H1 (cell line): ENCODE results near the gene CNNM3. TPM values are rescaled to one million over a fixed set of nuclear protein-coding genes. Genes with fewer than 3 reads are reported as not detected.

Source experiments
- CTCF ChIA-PET: fragments of 300-600 bp; sonication (Branson Sonifier 250); formaldehyde crosslinking; loops from one replicate; lab custom pipeline; 2021; ENCODE audit not compliant: partially characterized antibody; lab: Charles Lee
- POLR2A ChIA-PET: fragments of 300-600 bp; sonication (Branson Sonifier 250); formaldehyde crosslinking; loops from one replicate; lab custom pipeline; 2021; ENCODE audit warnings: inconsistent platforms; ENCODE audit not compliant: partially characterized antibody; lab: Charles Lee
- DNase-seq, 2 experiments: peaks; one replicate each; pipeline versions ENCODE4 v3.0.0 to v3.0.0-alpha.2; 2010 to 2022; ENCODE audit warnings: low spot score in 2 of 2, low read depth in 1 of 2, mixed read lengths in 1 of 2
- FAIRE-seq: peaks from 2 replicates; lab custom pipeline; 2011; peaks lifted over from hg19 to GRCh38; lab: Jason Lieb, UNC
- H2AFZ ChIP-seq: 2 replicates; pipeline ENCODE4 v1.8.1; 2012; ENCODE audit warnings: low read length, inconsistent platforms
- H2AK5ac ChIP-seq: 2 replicates; pipeline ENCODE4 v1.6.1; 2013; ENCODE audit warnings: low read depth, low read length
- H2BK120ac ChIP-seq: replicated peaks from 2 replicates; pipeline ENCODE3; 2013; ENCODE audit warnings: low read depth, low read length, inconsistent platforms
- H2BK12ac ChIP-seq: 2 replicates; pipeline ENCODE4 v1.6.1; 2013; ENCODE audit warnings: low read depth, low read length
- H2BK15ac ChIP-seq: 2 replicates; pipeline ENCODE4 v1.6.1; 2013; ENCODE audit warnings: low read length
- H2BK20ac ChIP-seq: 2 replicates; pipeline ENCODE4 v1.6.1; 2013; ENCODE audit warnings: low read length
- H2BK5ac ChIP-seq: 2 replicates; pipeline ENCODE4 v1.6.1; 2013; ENCODE audit warnings: low read depth, low read length
- H3K14ac ChIP-seq: 2 replicates; pipeline ENCODE4 v1.6.1; 2013; ENCODE audit warnings: inconsistent platforms; ENCODE audit not compliant: insufficient read length
- H3K18ac ChIP-seq: 2 replicates; pipeline ENCODE4 v1.6.1; 2013; ENCODE audit warnings: low read length; ENCODE audit errors: extremely low read depth
- H3K23ac ChIP-seq: 2 replicates; pipeline ENCODE4 v1.6.1; 2013; ENCODE audit warnings: inconsistent platforms; ENCODE audit not compliant: insufficient read length
- H3K23me2 ChIP-seq: 2 replicates; pipeline ENCODE4 v1.6.1; 2013; ENCODE audit warnings: low read depth, low read length
- H3K27ac ChIP-seq: 2 replicates; pipeline ENCODE4 v1.6.1; 2011; ENCODE audit warnings: low read depth, low read length, inconsistent platforms
- H3K27me3 ChIP-seq, 4 experiments: replicated peaks in 1 of 4; 1 replicate in 1 of 4; 2 replicates in 3 of 4; pipeline versions ENCODE4 v1.6.1 to v1.8.1; 2011 to 2013; ENCODE audit warnings: low read length in 3 of 4, mild to moderate bottlenecking in 3 of 4, inconsistent platforms in 2 of 4, mixed read lengths in 2 of 4, moderate library complexity in 1 of 4; ENCODE audit not compliant: control insufficient read depth in 3 of 4, insufficient read depth in 3 of 4; ENCODE audit errors: extremely low read depth in 1 of 4
- H3K36me3 ChIP-seq, 4 experiments: 2 replicates each; pipeline versions ENCODE4 v1.6.1 to v1.8.1; 2011 to 2013; ENCODE audit warnings: mild to moderate bottlenecking in 4 of 4, low read length in 3 of 4, moderate library complexity in 2 of 4, control low read depth in 1 of 4, inconsistent platforms in 1 of 4; ENCODE audit not compliant: insufficient read depth in 4 of 4, control insufficient read depth in 2 of 4
- H3K4ac ChIP-seq: replicated peaks from 2 replicates; pipeline ENCODE3; 2013; ENCODE audit warnings: low read length, low read depth, mixed read lengths, inconsistent platforms; ENCODE audit not compliant: insufficient read length
- H3K4me1 ChIP-seq, 4 experiments: replicated peaks in 1 of 4; 1 replicate in 1 of 4; 2 replicates in 3 of 4; pipeline versions ENCODE4 v1.6.1 to v1.8.1; 2011 to 2013; ENCODE audit warnings: low read length in 3 of 4, inconsistent platforms in 2 of 4, mixed read lengths in 1 of 4; ENCODE audit not compliant: insufficient read depth in 4 of 4, control insufficient read depth in 3 of 4
- H3K4me2 ChIP-seq, 2 experiments: 2 replicates each; pipeline versions ENCODE4 v1.6.1 to v1.8.1; 2011 to 2013; ENCODE audit warnings: low read depth in 2 of 2, low read length in 2 of 2, control low read depth in 1 of 2, inconsistent platforms in 1 of 2, mild to moderate bottlenecking in 1 of 2; ENCODE audit not compliant: insufficient read depth in 1 of 2
- H3K4me3 ChIP-seq, 4 experiments: fragments of 200-600, 300-600 bp in 1 of 4; sonication (generic), shearing (Covaris generic), sonication (Bioruptor Twin) in 1 of 4; 2 replicates each; pipeline versions ENCODE4 v1.5.1 to v1.8.1; 2011 to 2016; ENCODE audit warnings: low read length in 4 of 4, low read depth in 3 of 4, control low read depth in 2 of 4, inconsistent platforms in 2 of 4, mild to moderate bottlenecking in 2 of 4, mixed read lengths in 1 of 4, moderate library complexity in 1 of 4; ENCODE audit not compliant: insufficient read depth in 2 of 4; ENCODE audit errors: extremely low read depth in 1 of 4
- H3K56ac ChIP-seq: replicated peaks from 2 replicates; pipeline ENCODE3; 2013; ENCODE audit warnings: low read depth, mild to moderate bottlenecking, mixed read lengths, low read length, inconsistent platforms; ENCODE audit not compliant: insufficient read length
- H3K79me1 ChIP-seq: 2 replicates; pipeline ENCODE4 v1.6.1; 2013; ENCODE audit warnings: low read depth, low read length, control low read depth
- H3K79me2 ChIP-seq, 2 experiments: 2 replicates each; pipeline versions ENCODE4 v1.6.1 to v1.8.1; 2012 to 2013; ENCODE audit warnings: low read length in 2 of 2, mild to moderate bottlenecking in 2 of 2, inconsistent platforms in 1 of 2; ENCODE audit not compliant: insufficient read depth in 2 of 2, control insufficient read depth in 1 of 2
- H3K9ac ChIP-seq, 4 experiments: replicated peaks in 1 of 4; 1 replicate in 1 of 4; 2 replicates in 3 of 4; pipeline versions ENCODE4 v1.6.1 to v1.8.1; 2011 to 2013; ENCODE audit warnings: low read depth in 3 of 4, low read length in 3 of 4, control low read depth in 2 of 4, mild to moderate bottlenecking in 2 of 4, moderate library complexity in 2 of 4, inconsistent platforms in 1 of 4; ENCODE audit errors: extremely low read depth in 1 of 4
- H3K9me3 ChIP-seq, 2 experiments: 2 replicates each; pipeline versions ENCODE4 v1.6.1 to v1.8.1; 2012 to 2013; ENCODE audit warnings: mild to moderate bottlenecking in 2 of 2, moderate library complexity in 2 of 2, control low read depth in 1 of 2, inconsistent platforms in 1 of 2, low read depth in 1 of 2, low read length in 1 of 2, mixed read lengths in 1 of 2; ENCODE audit not compliant: insufficient read depth in 2 of 2
- H4K20me1 ChIP-seq, 2 experiments: replicated peaks in 1 of 2; 2 replicates each; pipeline versions ENCODE3 to v1.8.1; 2011 to 2013; ENCODE audit warnings: inconsistent platforms in 2 of 2, low read length in 2 of 2, mild to moderate bottlenecking in 1 of 2; ENCODE audit not compliant: insufficient read depth in 2 of 2, control insufficient read depth in 1 of 2
- H4K5ac ChIP-seq: 2 replicates; pipeline ENCODE4 v1.6.1; 2013; ENCODE audit warnings: low read length, low read depth, mixed read lengths, inconsistent platforms; ENCODE audit not compliant: insufficient read length
- H4K8ac ChIP-seq: 2 replicates; pipeline ENCODE4 v1.8.0; 2013; ENCODE audit warnings: mild to moderate bottlenecking, moderate library complexity, low read length, inconsistent platforms; ENCODE audit not compliant: insufficient read depth; ENCODE audit errors: extremely low read depth
- H4K91ac ChIP-seq: replicated peaks from 2 replicates; pipeline ENCODE3; 2013; ENCODE audit warnings: low read length, mixed read lengths, inconsistent platforms; ENCODE audit not compliant: insufficient read length
- ASH2L ChIP-seq: fragments of 200-600, 300-600 bp; sonication (generic); IDR thresholded peaks from one replicate; pipeline ENCODE4 v1.7.1; 2017; ENCODE audit warnings: low read length
- BCL11A ChIP-seq, 2 experiments: IDR thresholded peaks; one replicate each; pipeline ENCODE4 v1.6.1; 2011; ENCODE audit warnings: low read depth in 2 of 2, low read length in 2 of 2, mild to moderate bottlenecking in 2 of 2
- CBX5 ChIP-seq: fragments of 300-800, 300-1000 bp; sonication (generic); IDR thresholded peaks from 2 replicates; pipeline ENCODE4 v1.7.1; 2016; ENCODE audit warnings: antibody characterized with exemption, low read length, low read depth
- CHD1 ChIP-seq: IDR thresholded peaks from 2 replicates; pipeline ENCODE4 v1.6.1; 2012; ENCODE audit warnings: low read depth, low read length, improper control_type of control experiment
- CHD2 ChIP-seq: IDR thresholded peaks from 2 replicates; pipeline ENCODE4 v1.6.1; 2012; ENCODE audit warnings: low read length, improper control_type of control experiment
- EP300 ChIP-seq, 2 experiments: IDR thresholded peaks; 1 replicate in 1 of 2; 2 replicates in 1 of 2; pipeline ENCODE4 v1.6.1; 2011 to 2012; ENCODE audit warnings: low read depth in 2 of 2, low read length in 2 of 2, mild to moderate bottlenecking in 2 of 2, borderline replicate concordance in 1 of 2, inconsistent platforms in 1 of 2, moderate library complexity in 1 of 2
- GTF2F1 ChIP-seq: IDR thresholded peaks from 2 replicates; pipeline ENCODE4 v1.6.1; 2012; ENCODE audit warnings: low read depth, low read length, improper control_type of control experiment, borderline replicate concordance
- JUND ChIP-seq: IDR thresholded peaks from 2 replicates; pipeline ENCODE4 v1.6.1; 2011; ENCODE audit warnings: mild to moderate bottlenecking, improper control_type of control experiment, low read length
- RAD21 ChIP-seq, 2 experiments: IDR thresholded peaks in 1 of 2; conservative IDR thresholded peaks in 1 of 2; 2 replicates each; pipeline ENCODE4 v1.6.1; 2011; ENCODE audit warnings: low read depth in 2 of 2, low read length in 2 of 2, improper control_type of control experiment in 1 of 2, inconsistent platforms in 1 of 2, mild to moderate bottlenecking in 1 of 2, moderate library complexity in 1 of 2
- RBBP5 ChIP-seq: IDR thresholded peaks from 2 replicates; pipeline ENCODE4 v1.7.1; 2012; ENCODE audit warnings: low read depth, mild to moderate bottlenecking, inconsistent platforms, low read length, moderate library complexity, borderline replicate concordance
- SIX5 ChIP-seq: IDR thresholded peaks from 2 replicates; pipeline ENCODE4 v1.6.1; 2011; ENCODE audit warnings: mild to moderate bottlenecking, low read depth, low read length
- SP4 ChIP-seq: IDR thresholded peaks from 2 replicates; pipeline ENCODE4 v1.6.1; 2012; ENCODE audit warnings: low read length, inconsistent platforms
- TBP ChIP-seq: IDR thresholded peaks from 2 replicates; pipeline ENCODE4 v1.6.1; 2011; ENCODE audit warnings: low read depth, low read length, improper control_type of control experiment
- TCF12 ChIP-seq: IDR thresholded peaks from 2 replicates; pipeline ENCODE4 v1.6.1; 2011; ENCODE audit warnings: low read depth, mild to moderate bottlenecking, low read length
- YY1 ChIP-seq: IDR thresholded peaks from 2 replicates; pipeline ENCODE4 v1.6.1; 2011; ENCODE audit warnings: low read depth, mild to moderate bottlenecking, low read length
- WGBS, 2 experiments: shearing (Covaris generic) in 1 of 2; methylation state at CpG; one replicate each; pipeline versions ENCODE4 v1.1.6 to v1.1.7; 2013 to 2015; ENCODE audit warnings: low lambda C conversion rate in 2 of 2, mixed read lengths in 2 of 2, inconsistent platforms in 1 of 2, low coverage in 1 of 2, missing lambda C conversion rate in 1 of 2; ENCODE audit not compliant: insufficient replicate concordance in 2 of 2, insufficient coverage in 1 of 2, insufficient read length in 1 of 2; ENCODE audit errors: extremely low coverage in 1 of 2, missing lambda C conversion rate in 1 of 2; 5-methylcytosine and 5-hydroxymethylcytosine counted together
- polyA plus RNA-seq, 7 experiments: library from polyadenylated mRNA; depleted of rRNA in 3 of 7; stranded (reverse) in 5 of 7; unstranded in 2 of 7; fragments of >200 nt in 5 of 7; fragments of 200-250 nt in 2 of 7; gene quantifications; 1 replicate in 5 of 7; 2 replicates in 1 of 7; 4 replicates in 1 of 7; pipeline versions ENCODE4 v1.2.1 to v1.2.3, GENCODE V29; 2011 to 2013; ENCODE audit warnings: missing spikeins in 2 of 7, mixed read lengths in 2 of 7
- total RNA-seq: library from RNA; stranded (reverse); fragmentation: NEBNext Ultra II Directional; extraction: Animal tissue kit (Norgen Biotek cat#: 25700); gene quantifications from 2 replicates; pipeline ENCODE4 v1.2.1, GENCODE V29; 2021

The CNNM3 gene
- total and polyA plus RNA-seq, 2 of the 8 experiments (the other 6 are each of a cell fraction or from before 2014, with no cell fraction given): 29.1 to 29.2 TPM

DNA sequence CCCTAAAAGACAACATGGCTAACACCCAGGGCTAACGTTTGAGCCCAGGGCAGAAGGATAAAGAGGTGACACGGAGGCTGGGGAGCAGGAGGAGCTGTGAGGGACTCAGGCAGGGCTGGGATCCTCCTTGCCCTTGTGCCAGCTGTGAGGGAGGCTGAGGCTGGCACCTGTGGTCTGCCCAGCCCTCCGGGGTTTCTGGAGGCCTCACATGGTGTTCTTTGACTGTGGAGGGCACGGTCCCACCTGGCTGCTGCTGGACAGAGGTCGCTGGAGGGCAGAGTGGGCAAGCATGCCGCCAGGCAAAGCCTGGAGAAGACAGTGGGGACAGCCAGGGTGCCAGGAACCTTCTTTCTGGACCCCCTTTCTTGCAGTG is 26.8 kb upstream of the CNNM3 start:
- DNase-seq: no peak
- H2BK12ac ChIP-seq: no peak overlapping the region
- 0 out of 2 replicates have a peak, but pooled peaks cover 2% of the 10 kb centered on the region for H3K79me1 ChIP-seq
- H3K23ac ChIP-seq: no peak overlapping the region
- POLR2A ChIA-PET: interaction anchor here (0.6 kb wide), 1 partner anchor 53 kb away, joined by 3 read pairs; no protein-coding TSS in a partner anchor
- H4K5ac ChIP-seq: no peak overlapping the region
- no peak overlapping the region for H4K8ac ChIP-seq
- no peaks in the 10 kb centered on the region for H3K23me2 ChIP-seq
- no peaks in the 10 kb centered on the region for H3K36me3 ChIP-seq
- H2BK20ac ChIP-seq: no peak overlapping the region
- no peaks in the 10 kb centered on the region for H3K4me1 ChIP-seq
- CTCF ChIA-PET: interaction anchor here (1.6 to 2.3 kb wide), 2 partner anchors 9 to 11 kb away, joined by 3 to 14 read pairs; no protein-coding TSS in a partner anchor
- no peak overlapping the region for H3K4me3 ChIP-seq
- H3K9ac ChIP-seq: no peak overlapping the region
- no peak overlapping the region for H3K18ac ChIP-seq
- H2BK120ac ChIP-seq: no peak overlapping the region
- no peak overlapping the region for H3K14ac ChIP-seq
- no peak overlapping the region for H3K4ac ChIP-seq
- 84% methylated on average over 6 of the region's 6 CpGs; no CpG with 5 or more reads in 1 of the 2 experiments for WGBS, 2 experiments
- no peaks in the 10 kb centered on the region for H4K20me1 ChIP-seq
- no peaks in the 10 kb centered on the region for H3K9me3 ChIP-seq
- no peak overlapping the region for H2BK15ac ChIP-seq
- H2AFZ ChIP-seq: no peak overlapping the region
- no peaks in the 10 kb centered on the region for H3K27me3 ChIP-seq
- no peak for FAIRE-seq
- no peak overlapping the region for H3K4me2 ChIP-seq
- H2BK5ac ChIP-seq: no peak overlapping the region
- no peak overlapping the region for H3K27ac ChIP-seq
- no peak overlapping the region for H4K91ac ChIP-seq
- no peak overlapping the region for H2AK5ac ChIP-seq
- no peaks in the 10 kb centered on the region for H3K79me2 ChIP-seq
- H3K56ac ChIP-seq: no peak overlapping the region
- TF ChIP-seq RAD21 (IDR thresholded peaks at IDR 0.05 in 1 of 2, conservative IDR thresholded peaks at IDR 0.05 in 1 of 2; ENCODE audit: low read depth in 2 of 2, low read length in 2 of 2): no peak
- TF ChIP-seq CHD1: no peak
- no peak for TF ChIP-seq EP300 (IDR thresholded peaks at IDR 0.05; ENCODE audit: borderline replicate concordance in 1 of 2, low read depth in 2 of 2, low read length in 2 of 2)
- TF ChIP-seq TBP: no peak
- no peak for TF ChIP-seq GTF2F1
- no peak for TF ChIP-seq YY1
- no peak for TF ChIP-seq SIX5
- no peak for TF ChIP-seq ASH2L
- TF ChIP-seq CBX5: no peak
- TF ChIP-seq SP4: no peak
- TF ChIP-seq CHD2: no peak
- no peak for TF ChIP-seq BCL11A (IDR thresholded peaks at IDR 0.05; ENCODE audit: low read depth in 2 of 2, low read length in 2 of 2)
- TF ChIP-seq TCF12: no peak
- TF ChIP-seq RBBP5: no peak
- no peak for TF ChIP-seq JUND
